ENCODE results near the gene PLEKHA4. TPM values are rescaled to one million over a fixed set of nuclear protein-coding genes. Genes with fewer than 3 reads are reported as not detected.
"Not testable (repeated sequence)": the region's sequence is repeated elsewhere in the genome, so short reads cannot be mapped to it uniquely, and the experiment has no call there.

PLEKHA4 gene
- total RNA-seq, 1 donor from 2014 or later: 8.1 TPM

DNA sequence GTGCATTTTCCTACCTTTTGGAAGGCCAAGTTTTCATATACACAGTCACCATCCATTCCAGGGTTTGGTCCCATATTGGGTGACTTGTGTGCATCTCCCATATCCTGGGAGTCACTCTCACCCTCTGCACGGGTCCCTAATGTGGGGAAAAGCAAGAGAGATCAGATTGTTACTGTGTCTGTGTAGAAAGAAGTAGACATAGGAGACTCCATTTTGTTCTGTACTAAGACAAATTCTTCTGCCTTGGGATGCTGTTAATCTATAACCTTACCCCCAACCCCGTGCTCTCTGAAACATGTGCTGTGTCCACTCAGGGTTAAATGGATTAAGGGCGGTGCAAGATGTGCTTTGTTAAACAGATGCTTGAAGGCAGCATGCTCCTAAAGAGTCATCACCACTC lies 21.1 kb upstream of the PLEKHA4 start:
- not testable (repeated sequence) for ATAC-seq

- ATAC-seq: peak; percentile 10
Observed at GRCh38 chr19:48887861-48888612, 19.6 kb upstream of the PLEKHA4 start.

GRCh38 chr19:48883726-48884125 lies 15.3 kb upstream of the PLEKHA4 start:
- no peak for ATAC-seq

DNA sequence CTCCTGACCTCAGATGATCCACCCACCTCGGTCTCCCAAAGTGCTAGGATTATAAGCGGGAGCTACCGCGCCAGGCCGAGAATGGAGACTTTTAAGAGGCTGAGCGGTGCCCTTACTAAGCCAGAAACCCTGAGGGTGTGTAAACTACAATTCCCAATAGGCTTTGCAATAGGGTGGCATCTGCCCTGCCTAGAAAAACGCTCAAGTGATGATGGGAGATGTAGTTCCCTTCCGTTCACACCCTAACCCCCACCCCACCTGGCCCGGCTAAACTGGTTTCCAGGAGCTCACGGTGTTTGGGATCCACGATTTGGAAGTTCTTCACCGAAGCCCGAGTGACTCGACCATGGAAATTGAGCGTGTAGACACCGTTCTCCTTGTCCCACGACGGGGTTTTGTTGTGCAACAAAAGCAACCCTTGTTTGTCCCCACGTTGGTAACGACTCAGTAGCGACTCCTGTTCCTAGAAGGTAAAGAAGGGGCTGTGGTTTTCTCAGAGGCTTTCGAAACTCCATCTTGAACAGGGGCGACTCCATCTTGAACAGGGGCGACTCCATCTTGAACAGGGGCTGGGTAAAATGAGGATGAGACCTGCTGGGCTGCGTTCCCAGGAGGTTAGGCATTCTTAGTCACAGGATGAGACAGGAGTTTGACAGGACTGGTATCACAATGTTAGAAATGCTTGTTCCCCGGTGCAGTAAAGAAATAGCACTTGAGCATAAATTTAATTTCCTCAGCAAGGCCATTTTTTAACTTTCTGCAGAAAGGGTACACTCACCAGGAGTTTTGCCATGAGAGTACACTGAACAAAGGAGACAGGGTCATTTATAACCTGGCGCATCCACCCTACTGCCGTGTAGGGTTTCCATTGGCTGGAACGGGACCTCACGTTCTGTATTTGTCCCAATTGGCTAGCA lies 13.6 kb upstream of the PLEKHA4 start:
- ATAC-seq: peak; percentile 58

- ATAC-seq: not testable (repeated sequence)
Observed at GRCh38 chr19:48879696-48880095, 11.3 kb upstream of the PLEKHA4 start.

GRCh38 chr19:48879025-48879637 lies 10.7 kb upstream of the PLEKHA4 start:
- ATAC-seq: no peak

GRCh38 chr19:48878196-48879024 lies 10.0 kb upstream of the PLEKHA4 start:
- ATAC-seq: peak; percentile 18

- ATAC-seq: no peak
Observed at GRCh38 chr19:48877855-48878195, 9.4 kb upstream of the PLEKHA4 start.

GRCh38 chr19:48876043-48876981 lies 7.9 kb upstream of the PLEKHA4 start:
- not testable (repeated sequence) for ATAC-seq

DNA sequence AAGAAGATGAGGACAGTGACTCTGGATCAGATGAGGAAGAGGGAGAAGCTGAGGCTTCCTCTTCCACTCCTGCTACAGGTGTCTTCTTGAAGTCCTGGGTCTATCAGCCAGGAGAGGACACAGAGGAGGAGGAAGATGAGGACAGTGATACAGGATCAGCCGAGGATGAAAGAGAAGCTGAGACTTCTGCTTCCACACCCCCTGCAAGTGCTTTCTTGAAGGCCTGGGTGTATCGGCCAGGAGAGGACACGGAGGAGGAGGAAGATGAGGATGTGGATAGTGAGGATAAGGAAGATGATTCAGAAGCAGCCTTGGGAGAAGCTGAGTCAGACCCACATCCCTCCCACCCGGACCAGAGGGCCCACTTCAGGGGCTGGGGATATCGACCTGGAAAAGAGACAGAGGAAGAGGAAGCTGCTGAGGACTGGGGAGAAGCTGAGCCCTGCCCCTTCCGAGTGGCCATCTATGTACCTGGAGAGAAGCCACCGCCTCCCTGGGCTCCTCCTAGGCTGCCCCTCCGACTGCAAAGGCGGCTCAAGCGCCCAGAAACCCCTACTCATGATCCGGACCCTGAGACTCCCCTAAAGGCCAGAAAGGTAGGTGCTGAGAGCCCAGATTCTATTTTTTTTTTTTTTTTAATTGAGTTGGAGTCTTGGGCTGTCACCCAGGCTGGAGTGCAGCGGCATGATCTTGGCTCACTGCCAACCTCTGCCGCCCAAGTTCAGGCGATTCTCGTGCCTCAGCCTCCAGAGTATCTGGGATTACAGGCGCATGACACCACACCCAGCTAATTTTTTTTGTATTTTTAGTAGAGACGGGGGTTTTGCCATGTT lies 6.1 kb upstream of the PLEKHA4 start:
- peak; percentile 6 for ATAC-seq

DNA sequence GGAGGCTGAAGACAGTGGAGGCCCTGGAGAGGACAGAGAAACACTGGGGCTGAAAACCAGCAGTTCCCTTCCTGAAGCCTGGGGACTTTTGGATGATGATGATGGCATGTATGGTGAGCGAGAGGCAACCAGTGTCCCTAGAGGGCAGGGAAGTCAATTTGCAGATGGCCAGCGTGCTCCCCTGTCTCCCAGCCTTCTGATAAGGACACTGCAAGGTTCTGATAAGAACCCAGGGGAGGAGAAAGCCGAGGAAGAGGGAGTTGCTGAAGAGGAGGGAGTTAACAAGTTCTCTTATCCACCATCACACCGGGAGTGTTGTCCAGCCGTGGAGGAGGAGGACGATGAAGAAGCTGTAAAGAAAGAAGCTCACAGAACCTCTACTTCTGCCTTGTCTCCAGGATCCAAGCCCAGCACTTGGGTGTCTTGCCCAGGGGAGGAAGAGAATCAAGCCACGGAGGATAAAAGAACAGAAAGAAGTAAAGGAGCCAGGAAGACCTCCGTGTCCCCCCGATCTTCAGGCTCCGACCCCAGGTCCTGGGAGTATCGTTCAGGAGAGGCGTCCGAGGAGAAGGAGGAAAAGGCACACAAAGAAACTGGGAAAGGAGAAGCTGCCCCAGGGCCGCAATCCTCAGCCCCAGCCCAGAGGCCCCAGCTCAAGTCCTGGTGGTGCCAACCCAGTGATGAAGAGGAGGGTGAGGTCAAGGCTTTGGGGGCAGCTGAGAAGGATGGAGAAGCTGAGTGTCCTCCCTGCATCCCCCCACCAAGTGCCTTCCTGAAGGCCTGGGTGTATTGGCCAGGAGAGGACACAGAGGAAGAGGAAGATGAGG lies 5.3 kb upstream of the PLEKHA4 start:
- no peak for ATAC-seq

GRCh38 chr19:48872884-48873475 lies 4.6 kb upstream of the PLEKHA4 start:
- ATAC-seq: peak; percentile 62

DNA sequence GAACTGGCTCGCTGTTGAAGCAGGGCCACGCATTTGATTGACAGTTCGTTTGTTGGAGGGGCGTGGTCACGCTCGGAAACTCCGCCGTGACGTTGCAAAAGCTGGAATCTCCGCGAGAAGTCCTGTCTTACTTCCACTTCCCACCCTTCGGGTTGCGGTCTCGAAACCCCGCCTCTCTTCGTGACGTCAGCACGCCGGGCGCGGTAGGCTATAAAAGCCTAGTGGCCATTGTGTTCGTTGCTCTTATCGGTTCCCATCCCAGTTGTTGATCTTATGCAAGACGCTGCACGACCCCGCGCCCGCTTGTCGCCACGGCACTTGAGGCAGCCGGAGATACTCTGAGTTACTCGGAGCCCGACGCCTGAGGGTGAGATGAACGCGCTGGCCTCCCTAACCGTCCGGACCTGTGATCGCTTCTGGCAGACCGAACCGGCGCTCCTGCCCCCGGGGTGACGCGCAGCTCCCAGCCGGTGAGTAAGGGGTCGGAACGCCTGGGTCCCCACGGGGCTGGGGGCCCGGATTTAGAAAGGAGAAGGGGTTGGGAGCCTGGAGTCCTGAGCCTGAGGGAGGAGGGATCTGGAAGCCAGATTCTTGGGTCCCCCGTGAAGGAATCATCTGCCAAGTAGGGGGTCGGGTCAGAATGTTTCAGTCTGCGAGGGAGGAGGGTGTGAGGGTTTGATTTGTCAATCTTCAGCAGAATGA lies 3.9 kb upstream of the PLEKHA4 start, which contains the start of gene PPP1R15A:
PPP1R15A (plus strand) TSS at position 240 of the 702 bp plus-strand sequence. CDS start 813 bp downstream, outside the sequence.
- peak; percentile 60 for ATAC-seq

DNA sequence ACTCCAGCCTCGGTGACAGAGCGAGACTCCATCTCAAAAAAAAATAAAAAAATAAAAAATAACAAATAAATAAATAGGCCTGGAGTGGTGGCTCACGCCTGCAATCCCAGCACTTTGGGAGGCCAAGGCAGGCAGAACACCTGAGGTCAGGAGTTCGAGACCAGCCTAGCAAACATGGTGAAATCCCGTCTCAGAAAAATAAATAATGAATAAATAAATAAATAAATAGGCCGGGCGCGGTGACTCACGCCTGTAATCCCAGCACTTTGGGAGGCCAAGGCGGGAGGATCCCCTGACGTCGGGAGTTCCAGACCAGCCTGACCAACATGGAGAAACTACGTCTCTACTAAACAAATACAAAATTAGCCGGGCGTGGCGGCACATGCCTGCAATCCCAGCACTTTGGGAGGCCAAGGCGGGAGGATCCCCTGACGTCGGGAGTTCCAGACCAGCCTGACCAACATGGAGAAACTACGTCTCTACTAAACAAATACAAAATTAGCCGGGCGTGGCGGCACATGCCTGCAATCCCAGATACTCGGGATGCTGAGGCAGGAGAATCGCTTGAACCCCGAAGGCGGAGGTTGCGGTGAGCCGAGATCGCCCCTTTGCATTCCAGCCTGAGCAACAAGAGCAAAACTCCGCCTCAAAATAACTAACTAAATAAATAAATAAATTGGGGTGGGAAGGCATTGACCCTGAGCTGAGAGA lies 3.2 kb upstream of the PLEKHA4 start:
- not testable (repeated sequence) for ATAC-seq

GRCh38 chr19:48870048-48870447 lies 1.6 kb upstream of the PLEKHA4 start:
- ATAC-seq: no peak

DNA sequence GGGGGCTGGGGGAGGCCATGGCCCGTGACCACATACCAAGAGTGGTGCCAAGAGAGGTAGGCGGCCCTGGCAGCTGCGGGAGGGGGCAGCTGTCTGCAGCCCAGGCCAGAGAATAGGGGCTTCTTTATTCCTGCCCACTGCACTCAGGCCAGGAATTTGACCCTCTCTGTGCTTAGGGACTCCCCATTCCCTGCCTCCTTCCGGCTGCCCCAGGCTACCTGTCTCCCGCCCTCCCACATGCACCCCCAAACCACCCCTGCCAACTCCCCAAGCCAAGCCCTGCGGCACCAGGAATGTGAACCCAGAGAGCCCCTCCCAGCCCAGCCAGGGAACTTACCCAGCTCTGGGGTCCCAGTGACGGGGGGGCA lies 687 bp downstream of the PLEKHA4 start:
- ATAC-seq: peak; percentile 6

DNA sequence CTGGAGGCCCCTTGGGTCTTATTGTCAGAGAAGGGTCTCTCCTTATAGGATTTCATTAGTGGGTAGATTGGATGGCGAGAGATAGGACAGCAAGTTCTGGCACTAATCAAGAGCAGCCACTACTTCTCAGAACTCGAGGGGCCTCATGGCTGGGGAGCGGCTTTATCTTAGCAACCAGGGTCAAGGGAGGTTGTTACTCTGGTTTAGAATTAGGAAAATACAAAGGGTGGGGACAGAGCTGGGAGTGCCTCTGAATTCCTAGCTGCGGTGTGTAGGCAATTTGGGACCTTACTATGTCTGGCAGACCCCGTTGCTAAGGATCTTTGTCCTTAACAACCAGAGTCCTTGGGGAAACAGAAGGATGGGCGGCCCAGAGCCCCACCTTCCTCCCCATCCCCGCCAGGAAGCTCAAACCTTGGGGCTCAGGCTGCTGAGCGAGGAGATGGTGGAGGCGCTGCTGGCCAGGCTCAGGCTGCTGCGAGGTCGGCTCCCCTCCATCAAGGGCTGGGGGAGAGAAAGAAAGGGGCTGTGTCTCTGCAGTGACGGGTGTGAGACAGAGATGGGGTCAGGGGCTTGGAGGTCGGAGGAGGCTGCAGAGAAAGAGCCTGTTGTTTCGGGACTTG lies 1.2 kb downstream of the PLEKHA4 start:
- ATAC-seq: no peak
